Erythroblast (primary cell): ENCODE results near the gene P4HTM.

Experiments
- GATA1 ChIP-seq: IDR thresholded peaks from 2 replicates; pipeline ENCODE4 v1.6.1; 2011; ENCODE audit warnings: low read depth, mild to moderate bottlenecking, control low read depth, low read length, moderate library complexity
- POLR2A ChIP-seq: IDR thresholded peaks from 2 replicates; pipeline ENCODE4 v1.6.1; 2011; ENCODE audit warnings: mild to moderate bottlenecking, low read length

DNA sequence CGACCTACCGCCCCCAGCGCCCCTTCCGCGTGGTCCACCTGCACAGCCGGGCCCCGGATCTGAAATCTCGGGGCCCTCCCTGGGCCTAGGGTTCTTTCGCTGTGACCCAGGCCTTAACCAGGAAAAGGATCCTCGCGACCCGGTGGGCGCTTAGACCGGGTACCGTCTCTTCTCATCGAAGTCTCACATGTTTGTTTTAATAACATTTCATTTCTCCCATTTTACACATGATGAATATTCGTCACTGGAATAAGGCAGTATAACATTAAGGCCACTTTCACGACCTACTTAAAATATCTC, 28.6 kb downstream of the P4HTM start:
- TF ChIP-seq POLR2A (no peak), GATA1 (no peak)
